CD4-positive, alpha-beta T cell treated with Interleukin-10 for 1 hour (primary cell): ENCODE results near the gene MLLT3.

Source experiments
- DNase-seq: peaks from one replicate; pipeline ENCODE4 v3.0.0-alpha.2; 2020

MLLT3 gene

GRCh38 chr9:20373263-20373662 is 249.0 kb downstream of the MLLT3 start:
- no peak for DNase-seq

GRCh38 chr9:20369391-20369790 is 252.9 kb downstream of the MLLT3 start:
- no peak for DNase-seq

- no peak for DNase-seq
Observed at GRCh38 chr9:20367855-20368254, 254.4 kb downstream of the MLLT3 start.

GRCh38 chr9:20364959-20365358 is 257.3 kb downstream of the MLLT3 start:
- no peak for DNase-seq

- no peak for DNase-seq
Observed at GRCh38 chr9:20363233-20363632, 259.1 kb downstream of the MLLT3 start.

GRCh38 chr9:20361656-20362570 is 260.4 kb downstream of the MLLT3 start:
- no peak for DNase-seq

GRCh38 chr9:20361229-20361628 is 261.1 kb downstream of the MLLT3 start:
- no peak for DNase-seq

GRCh38 chr9:20358207-20358606 is 264.1 kb downstream of the MLLT3 start:
- no peak for DNase-seq

- DNase-seq = no peak
Observed at GRCh38 chr9:20357037-20357432, 265.3 kb downstream of the MLLT3 start.

- peak; percentile 55 for DNase-seq
Observed at GRCh38 chr9:20356403-20357036, 265.8 kb downstream of the MLLT3 start.

- DNase-seq = no peak
Observed at GRCh38 chr9:20355022-20355421, 267.3 kb downstream of the MLLT3 start.

- DNase-seq = no peak
Observed at GRCh38 chr9:20353931-20354652, 268.2 kb downstream of the MLLT3 start.

GRCh38 chr9:20353524-20353923 is 268.8 kb downstream of the MLLT3 start:
- DNase-seq = no peak

GRCh38 chr9:20352591-20352990 is 269.7 kb downstream of the MLLT3 start:
- no peak for DNase-seq

GRCh38 chr9:20351715-20352114 is 270.6 kb downstream of the MLLT3 start:
- DNase-seq = no peak

GRCh38 chr9:20349568-20349967 is 272.7 kb downstream of the MLLT3 start:
- no peak for DNase-seq

- no peak for DNase-seq
Observed at GRCh38 chr9:20343325-20343724, 279.0 kb downstream of the MLLT3 start.

- DNase-seq = no peak
Observed at GRCh38 chr9:20340511-20340861, 281.8 kb downstream of the MLLT3 start.

- no peak for DNase-seq
Observed at GRCh38 chr9:20335668-20336332, 286.5 kb downstream of the MLLT3 start.

- no peak for DNase-seq
Observed at GRCh38 chr9:20333991-20334390, 288.3 kb downstream of the MLLT3 start.

GRCh38 chr9:20331095-20331685 is 291.1 kb downstream of the MLLT3 start:
- DNase-seq = no peak

GRCh38 chr9:20330688-20331087 is 291.6 kb downstream of the MLLT3 start:
- no peak for DNase-seq

GRCh38 chr9:20326516-20326915 is 295.8 kb downstream of the MLLT3 start:
- DNase-seq = no peak
